Activated CD4-positive, CD25-positive, alpha-beta regulatory T cell treated with anti-CD3 and anti-CD28 coated beads, Interleukin-2, amount 50 U/mL, for 16 hours (primary cell): ENCODE data around the gene PRKN.

ENCODE experiments used
- DNase-seq: peaks from one replicate; pipeline ENCODE4 v3.0.0-alpha.2; 2020; ENCODE audit warnings: low read depth, low spot score

The PRKN gene

DNA sequence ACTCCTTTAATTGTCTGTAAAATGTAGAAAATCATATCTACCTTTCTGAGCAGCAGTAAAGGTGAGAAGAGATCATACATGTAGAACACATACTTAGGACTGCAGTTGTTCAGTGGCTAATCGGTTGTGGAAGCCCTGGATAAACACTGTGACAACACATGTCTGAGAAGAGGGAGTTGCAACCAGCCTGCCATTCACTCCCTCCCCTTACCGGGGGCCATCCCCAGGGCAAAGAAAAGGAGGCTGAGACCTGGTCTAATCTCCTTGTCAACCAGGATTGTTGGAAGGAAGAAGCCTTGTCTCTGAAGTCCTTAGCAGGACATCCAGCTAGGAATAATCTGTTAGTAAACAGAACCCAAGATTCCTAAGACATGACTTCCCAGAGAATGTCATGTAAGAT lies 991.2 kb downstream of the PRKN start:
- no peak for DNase-seq

DNA sequence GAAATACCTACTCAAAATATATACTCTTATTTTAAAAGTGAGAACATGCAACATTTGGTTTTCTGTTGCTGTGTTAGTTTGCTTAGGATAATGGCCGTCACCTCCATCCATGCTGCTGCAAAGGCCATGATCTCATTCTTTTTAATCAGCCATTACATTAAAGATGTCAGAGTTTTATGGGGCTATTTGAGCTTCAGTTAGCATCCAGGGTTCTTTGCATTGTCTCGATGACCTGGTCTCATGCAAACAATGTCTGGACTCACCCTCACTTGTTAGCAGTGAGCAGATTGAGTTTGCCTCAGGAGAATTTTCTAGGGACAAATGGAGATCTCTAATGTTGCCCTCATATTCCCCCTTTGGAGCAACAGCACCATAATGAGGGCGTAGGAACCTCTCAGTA lies 995.0 kb downstream of the PRKN start:
- no peak for DNase-seq

DNA sequence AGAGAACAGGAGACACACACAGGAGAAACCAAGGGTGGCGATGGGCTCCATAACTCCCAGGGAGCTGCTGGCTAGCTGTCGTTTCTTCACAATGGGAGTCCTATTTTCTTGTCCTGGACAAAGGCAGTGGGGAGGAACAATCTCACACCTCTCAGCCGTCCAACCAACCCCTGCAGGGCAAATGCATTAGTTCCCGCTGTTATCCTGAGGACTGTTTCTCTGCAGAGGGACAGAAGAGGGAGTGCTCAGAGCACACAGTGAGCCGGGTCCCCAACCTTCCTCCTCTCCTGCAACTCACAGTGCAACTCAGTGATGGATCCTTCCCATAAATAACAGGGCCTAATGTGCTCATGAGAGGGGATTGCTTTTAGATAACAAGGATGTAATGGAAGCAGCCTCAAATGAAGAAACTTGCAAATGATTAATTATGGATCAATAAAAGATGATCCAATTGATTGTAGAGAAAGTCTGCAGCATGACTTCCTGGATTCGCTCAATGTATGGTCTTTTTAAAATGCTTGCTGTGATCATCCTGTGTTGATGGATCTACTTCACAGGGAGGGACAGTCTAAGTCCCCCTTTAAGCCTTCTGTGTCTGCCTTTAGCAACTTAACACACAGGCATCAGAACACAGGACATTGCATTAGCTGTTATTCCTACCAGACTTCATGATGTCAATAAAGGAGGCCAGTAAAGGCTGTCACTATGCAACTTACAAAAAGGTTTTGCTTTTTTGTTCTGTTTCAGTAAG lies 1000.3 kb downstream of the PRKN start:
- DNase-seq: no peak

DNA sequence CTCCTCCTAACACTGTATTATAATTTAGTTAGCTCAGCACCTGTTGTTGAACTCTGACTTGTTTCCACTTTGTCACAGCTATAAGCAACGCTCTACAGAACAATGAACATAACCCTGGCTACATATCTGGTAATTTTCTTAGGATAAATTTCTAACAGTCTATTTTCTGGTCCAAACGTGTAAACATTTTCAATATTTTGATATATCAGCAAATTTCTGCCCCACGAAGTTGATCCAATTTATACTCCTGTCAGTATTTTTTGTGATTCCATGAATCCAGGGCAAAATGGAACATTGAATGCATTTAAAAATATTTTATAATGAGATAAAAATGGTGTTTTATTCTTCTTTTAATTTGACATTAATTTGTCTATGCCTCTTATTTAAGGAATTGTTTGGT lies 1005.2 kb downstream of the PRKN start:
- DNase-seq: no peak

DNA sequence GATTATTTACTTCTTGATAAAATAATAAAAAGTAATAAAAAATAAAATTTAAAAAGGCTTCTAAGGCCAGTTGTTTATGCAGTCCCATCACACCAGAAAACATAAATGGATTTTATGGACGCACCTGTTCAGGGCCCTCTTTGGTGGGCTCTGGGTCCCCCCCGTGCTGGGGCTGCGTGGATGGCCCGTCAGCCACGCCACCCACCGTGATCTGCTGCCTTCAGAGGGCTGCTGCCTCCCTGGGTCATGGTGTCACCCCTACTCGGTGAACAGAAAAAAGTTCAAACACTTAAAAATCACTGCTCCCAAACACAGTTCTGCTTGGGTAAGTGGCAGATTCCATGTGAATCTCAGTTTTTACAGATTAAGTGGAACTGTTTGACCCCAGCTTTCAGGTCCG lies 1006.1 kb downstream of the PRKN start:
- no peak for DNase-seq

DNA sequence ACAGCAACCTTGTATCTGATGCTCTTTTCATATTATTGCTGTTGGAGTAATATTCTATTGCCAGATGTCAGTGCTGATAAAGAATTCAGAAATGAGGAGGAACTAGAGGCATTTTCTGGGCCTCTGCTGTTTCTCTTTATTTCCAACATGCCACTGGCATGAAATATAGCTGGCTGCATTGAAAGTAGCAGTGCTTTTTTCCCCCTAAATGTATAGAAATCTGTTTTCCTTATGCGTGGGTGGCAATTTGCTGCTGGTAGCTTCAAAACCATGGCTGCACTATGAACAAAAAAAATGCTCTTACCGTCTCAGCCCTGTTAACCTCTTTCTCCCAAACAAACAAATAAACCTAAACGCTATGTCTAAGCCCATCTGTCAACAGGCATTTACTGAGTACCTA lies 1011.4 kb downstream of the PRKN start:
- DNase-seq: no peak

DNA sequence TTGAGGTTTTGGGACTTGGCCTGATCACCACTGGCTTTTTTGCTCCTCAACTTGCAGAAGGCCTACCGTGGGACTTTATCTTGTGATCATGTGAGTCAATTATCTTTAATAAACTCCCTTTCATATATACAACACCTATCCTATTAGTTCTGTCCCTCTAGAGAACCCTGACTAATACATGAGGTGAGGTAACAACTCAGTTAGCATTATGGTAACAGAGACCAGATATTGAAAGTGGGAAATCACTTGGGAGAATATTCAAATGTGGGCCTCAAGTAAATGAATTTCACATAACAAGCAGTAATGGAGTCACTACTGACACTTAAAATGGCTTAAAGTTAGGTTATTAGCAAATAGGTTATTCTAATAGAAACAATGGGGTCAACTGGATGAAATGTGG lies 1015.6 kb downstream of the PRKN start:
- no peak for DNase-seq

DNA sequence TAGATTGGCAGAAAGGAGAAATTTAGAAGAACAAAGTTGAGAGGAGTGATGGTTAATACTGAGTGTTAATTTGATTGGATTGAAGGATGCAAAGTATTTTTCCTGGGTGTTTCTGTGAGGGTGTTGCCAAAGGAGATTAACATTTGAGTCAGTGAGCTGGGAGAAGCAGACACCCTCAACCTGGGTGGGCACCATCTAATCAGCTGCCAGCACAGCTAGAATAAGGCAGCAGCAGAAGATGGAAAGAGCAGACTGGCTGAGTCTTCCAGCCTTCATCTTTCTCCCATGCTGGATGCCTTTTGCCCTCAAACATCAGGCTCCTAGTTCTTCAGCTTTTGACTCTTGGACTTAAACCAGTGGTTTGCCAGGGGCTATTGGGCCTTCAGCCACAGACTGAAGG lies 1016.1 kb downstream of the PRKN start:
- no peak for DNase-seq

DNA sequence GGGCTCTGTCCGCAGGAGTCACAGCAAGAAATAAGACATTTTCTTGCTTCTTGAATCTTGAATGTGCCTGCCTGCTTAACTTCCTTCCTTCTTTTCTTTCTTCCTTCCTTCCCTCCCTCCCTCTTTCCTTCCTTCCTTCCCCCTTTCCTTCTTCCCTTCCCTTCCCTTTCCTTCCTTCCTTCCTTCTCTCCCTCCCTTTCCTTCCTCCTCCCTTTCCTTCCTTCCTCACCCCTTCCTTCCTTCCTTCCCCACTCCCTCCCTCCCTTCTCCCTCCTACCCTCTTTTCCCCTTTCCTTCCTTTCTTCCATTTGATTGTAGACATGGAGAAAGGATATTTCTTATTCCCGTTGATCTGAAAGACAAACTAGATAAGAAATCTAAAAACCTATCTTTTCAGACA lies 1016.9 kb downstream of the PRKN start:
- no peak for DNase-seq

DNA sequence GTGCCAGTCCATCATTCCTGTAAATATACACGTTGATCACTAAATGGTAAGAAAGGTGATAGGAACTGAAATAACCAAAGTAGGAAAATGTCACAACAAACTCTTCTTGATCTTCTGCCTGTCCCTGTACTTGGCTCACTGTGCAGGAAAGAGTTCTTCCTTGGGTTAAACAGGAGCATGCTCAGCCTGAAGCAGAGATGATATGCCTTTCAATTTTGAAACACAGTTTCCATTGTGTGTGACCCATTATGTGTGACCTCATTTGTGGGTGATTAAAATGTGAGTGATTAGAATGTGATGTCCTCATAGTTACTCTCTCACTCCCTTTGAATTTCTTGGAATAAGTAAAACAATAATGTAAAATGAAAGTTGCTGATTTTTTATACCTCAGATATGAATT lies 1026.5 kb downstream of the PRKN start:
- no peak for DNase-seq

DNA sequence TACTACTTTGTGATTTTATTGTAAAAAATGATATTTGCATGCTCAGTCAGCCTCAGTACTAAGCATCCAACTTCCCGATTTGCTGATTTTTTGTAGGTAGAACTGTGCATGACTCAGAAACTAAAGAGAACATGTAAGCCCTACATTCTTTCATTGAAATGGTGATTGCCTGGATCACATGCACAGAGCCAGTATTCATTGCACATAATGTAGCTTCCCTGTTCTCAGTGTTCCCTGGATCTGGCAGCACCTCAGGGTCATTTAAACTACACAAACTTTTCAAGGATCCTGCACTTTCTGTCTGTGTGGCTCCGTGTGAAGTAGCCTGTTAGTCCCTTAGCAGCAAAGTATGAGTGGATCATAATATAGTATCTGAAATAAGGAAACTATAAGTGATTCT lies 1030.8 kb downstream of the PRKN start:
- DNase-seq: no peak

DNA sequence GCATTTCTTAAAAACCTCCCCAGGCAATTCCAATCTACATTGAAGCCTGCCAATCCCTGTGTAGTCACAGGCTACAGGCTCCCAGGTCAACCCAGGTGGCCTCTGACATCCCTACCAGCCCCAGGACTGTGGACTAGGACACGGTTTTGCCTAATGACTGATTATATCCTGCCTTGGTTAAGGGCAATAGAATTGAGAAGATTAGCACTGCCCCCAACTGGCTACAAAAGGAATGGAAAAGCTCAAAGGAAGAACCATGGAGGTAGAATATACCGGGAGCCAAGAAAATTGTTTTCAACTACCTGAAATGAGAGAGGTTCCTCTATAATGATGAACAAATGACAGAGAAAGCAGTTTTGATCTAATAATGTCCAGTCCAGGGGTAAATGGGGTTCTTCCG lies 1032.6 kb downstream of the PRKN start:
- DNase-seq: no peak

DNA sequence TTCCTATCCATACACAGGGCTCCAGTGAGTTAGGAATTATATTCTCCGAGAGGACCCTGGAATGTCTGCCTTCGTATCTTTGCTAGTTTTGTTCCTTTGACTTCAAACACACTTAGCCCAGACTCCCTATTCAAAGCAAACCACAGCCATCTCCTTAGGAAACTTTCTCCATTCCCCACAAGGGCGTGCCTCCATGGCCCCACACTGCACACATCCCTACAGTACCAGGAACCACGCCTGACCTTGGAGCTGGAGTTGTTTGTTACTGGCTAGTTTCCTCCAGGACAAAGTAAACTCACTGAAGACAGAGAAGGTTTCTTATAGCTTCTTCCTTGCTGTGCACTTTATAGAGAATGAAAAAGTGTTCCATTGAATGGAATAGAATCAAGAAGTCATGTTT lies 1040.9 kb downstream of the PRKN start:
- DNase-seq: no peak

DNA sequence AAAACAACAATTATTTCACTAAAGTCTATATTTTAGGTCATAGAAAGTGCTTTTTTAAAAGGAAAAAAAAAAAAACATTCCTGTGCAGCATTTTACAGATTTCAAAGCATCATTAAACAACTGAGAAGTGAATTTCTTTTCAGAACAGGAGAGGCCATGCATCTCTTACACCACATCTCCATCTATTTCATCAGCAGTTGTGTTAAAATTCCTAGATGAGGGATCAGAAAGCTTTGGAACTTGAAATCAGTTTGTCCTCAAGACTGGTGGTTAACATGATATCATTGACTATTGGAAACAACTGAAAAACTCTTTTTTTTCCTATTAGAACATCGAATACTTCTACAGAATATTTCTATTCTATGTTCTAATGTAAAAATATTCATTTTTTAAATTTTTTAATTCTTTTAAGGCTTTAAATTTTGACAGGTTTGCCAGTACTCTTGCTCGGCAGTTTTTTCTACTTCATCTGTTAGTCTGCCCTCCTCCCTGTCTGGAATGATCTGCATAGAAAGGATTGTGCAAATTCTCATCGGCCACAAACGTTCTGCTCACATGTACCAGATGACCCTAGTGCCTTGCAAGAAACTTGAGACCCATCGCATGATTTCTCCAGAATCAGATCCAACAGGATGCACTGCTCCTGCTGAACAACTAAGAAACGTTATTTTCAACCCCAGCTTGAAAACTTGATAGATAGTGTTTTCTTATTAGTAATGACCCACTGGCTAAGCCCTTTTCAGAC lies 1042.7 kb downstream of the PRKN start:
- no peak for DNase-seq

DNA sequence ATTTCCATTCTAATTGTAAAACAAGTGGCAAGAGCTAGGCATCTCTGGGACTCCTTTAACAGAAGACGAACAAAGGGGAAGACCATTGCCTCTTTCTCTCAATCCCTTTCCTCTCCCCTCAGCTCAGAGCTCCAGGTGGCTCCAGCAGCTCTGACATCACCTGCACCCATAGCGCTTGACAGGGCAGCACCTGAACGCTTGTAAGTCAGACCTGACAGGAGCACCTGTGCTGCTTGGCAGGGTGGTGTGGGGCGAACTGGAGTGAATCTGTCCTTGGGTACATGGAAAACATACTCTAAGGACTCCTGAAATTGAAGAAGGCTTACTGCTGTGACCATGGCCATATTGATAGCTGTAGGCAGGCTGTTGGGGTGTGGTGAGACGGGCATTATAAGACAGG lies 1044.2 kb downstream of the PRKN start:
- DNase-seq: no peak

DNA sequence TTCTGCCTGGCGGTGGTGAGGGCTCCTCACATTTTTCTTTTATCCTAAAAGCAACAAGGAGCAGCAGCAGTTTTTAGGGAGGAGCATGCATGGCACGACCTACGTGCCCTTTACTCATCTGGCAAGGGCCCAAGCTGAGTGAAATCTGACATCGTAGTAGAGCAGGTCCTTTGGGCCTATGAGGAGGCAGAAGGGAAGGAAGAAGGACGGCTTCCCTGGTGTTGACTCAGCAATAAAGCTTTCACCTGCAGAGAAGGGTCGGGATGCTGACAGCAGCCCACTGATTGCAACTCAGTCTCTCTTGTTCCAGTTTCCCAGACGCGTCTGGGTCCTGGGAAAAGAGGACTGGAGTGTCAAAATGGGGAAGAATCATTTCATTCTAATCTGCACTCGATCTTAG lies 1044.6 kb downstream of the PRKN start:
- DNase-seq: no peak

DNA sequence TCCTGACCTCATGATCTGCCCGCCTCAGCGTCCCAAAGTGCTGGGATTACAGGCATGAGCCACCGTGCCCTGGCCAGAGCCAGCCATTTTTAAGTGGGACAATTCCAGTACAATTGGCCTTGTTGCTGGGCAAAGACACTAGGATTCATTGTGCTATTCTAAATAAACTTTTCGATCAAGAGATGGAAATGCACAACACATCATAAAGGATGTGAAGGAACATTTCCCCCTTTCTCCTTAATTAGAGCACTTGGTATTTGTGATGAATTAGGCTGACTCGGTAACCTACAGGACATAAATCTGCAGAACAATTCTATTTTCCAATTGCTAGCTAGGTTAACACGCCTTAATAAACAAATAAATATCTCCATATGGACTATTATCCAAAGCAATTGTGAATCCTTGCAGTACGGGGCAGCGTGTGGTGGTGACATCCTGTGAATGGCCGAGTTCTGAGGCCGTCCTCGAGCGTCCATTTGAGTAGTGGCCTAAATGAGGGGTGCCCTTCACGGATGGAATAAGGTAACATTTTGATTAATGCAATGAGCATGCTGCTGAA lies 1047.5 kb downstream of the PRKN start:
- no peak for DNase-seq

DNA sequence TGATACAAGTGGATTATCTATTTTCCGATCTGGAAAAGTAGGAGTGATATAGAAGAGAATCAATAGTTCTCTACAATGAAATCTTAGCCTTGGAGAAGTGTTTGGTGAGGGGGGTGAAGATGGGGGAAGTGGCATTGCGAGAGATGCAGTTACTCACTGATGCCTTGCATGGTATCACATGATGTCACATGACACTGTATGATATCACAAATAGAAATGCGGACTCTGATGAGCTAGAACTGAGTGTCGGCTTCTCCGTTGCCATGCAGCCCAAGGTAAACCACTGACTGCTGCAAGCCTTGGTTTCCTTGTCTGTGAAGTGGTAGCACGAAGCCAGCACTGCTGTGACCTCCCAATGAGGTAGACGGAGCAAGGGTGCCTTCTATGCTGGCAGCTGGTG lies 1050.4 kb downstream of the PRKN start:
- no peak for DNase-seq

DNA sequence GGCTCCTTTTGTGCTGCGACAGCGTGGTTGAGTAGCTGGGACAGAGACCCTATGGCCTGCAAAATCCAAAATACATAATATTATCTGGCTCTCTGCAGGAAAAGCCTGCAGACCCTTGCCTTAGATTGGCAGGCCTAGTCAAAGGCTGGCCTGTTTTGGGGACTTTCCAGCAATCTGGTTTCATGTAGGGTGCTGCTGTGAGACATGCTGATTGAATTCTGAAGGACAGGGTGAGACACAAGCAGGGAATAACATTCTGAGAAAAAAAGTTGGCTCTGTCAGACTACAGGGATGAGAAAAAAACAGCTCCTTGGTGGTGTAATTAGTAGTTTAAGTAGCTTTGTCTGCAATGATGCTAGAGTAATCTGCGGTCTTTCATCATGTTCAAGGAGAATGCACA lies 1051.0 kb downstream of the PRKN start:
- DNase-seq: no peak

DNA sequence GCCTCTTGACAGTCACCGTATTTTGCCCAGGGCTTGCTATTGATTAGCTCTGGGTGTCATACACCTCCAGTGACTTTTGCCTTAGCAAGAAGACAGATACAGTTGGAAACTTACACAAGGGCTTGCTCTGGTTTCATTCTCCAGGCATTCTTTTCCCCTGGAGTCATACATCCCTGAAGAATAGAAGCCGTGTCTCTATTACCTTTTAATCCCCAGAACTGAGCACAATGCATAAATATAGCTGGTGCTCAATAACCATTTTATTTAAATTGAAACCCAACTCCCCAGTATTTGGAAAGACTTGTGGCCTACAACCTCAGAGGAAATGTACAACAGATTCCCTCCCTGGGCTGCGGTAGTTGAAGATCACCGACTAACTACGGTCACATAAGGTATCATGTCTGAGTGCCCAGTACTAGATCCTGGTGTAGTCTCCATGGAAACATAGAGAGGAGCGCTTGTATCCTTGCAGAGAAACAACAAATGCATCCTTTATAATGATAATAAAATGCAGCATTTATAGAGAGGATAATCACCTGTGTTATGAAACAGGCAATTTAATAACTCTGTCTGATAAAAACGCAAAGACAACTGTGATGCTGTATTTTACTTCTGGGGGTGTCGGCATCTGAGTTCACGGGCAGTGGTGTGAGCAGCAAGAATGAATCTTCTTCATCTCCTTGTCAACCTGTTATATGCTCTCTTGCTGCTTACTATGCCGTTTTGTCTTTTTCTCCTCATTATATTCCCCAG lies 1052.5 kb downstream of the PRKN start:
- no peak for DNase-seq

DNA sequence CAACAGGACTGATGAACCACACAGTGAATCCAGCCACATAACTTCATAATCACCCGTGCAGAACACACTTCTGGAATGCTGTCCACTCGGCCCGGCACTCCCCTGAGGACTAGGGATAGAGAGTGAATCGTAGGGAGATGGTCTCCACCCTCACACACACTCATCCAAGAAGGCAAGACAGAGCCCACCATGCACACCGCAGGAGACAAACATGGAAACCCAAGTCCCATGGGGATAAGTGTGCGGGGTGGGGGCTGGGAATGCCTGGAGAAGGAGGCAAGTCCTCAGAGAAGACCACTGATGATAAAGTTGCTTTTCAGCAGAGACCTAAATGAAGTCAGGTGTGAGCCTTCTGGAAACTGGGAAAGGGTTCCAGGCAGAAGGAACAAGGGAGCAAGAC lies 1054.5 kb downstream of the PRKN start:
- no peak for DNase-seq

DNA sequence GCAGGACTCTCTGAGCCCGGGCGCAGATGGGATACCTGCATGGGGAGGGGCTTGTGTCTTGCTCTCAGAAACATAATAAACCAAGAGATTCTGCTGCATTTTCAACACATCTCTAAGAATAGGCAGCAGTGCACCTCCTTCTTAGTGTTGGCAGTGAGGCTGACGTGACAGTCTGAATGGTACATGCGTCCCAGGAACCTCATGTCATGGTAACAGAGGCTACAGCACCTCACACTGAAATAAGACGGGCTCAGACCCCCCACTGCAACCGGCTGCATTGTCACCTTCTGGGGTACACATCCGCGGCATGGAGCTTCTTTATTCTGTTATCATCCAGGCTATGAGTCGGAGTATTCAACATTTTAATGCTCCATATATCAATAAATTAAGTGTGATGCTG lies 1056.4 kb downstream of the PRKN start:
- no peak for DNase-seq
